ENCODE results near the gene ACTRT3. TPM values are rescaled to one million over a fixed set of nuclear protein-coding genes. Genes with fewer than 3 reads are reported as not detected.

ACTRT3 gene
- total and polyA plus RNA-seq, 4 donors: 1.3 to 2.3 (median 1.5) TPM

DNA sequence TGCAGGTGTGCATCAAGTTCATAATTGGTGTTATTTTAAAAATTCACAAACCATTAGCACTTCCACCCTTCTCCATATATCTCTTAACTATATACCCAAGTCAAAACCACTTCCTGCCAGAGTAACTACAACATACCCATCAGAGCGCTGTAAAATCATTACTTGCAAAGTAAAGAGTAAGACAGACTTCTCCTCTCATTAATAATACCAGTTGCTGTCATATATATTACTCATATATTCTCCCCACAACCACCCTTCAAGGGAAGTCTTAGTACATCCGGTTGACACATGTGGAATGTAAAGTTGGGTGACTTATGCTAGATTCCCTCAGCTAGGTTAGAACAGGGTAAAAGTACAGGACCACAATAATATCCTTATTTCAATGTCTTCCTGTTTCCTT, 10.1 kb downstream of the ACTRT3 start:
- Histone ChIP-seq H3K27me3 (ENCODE audit: control insufficient read depth in 4 of 4, insufficient read depth in 4 of 4, low read length in 3 of 4) (peaks cover 0 to 6% (median 0%) of the 10 kb centered on the region in 4 donors), H3K36me3 (ENCODE audit: control insufficient read depth in 4 of 4, insufficient read depth in 3 of 4, low read depth in 1 of 4, low read length in 3 of 4) (no peaks in the 10 kb centered on the region), H3K9ac (ENCODE audit: low read depth in 1 of 2, low read length in 2 of 2) (no peak overlapping the region), H3K27ac (ENCODE audit: low read depth in 1 of 2, low read length in 2 of 2) (no peak overlapping the region), H3K4me1 (ENCODE audit: control insufficient read depth in 4 of 4, insufficient read depth in 4 of 4, low read length in 3 of 4) (peaks cover 0 to 4% (median under 1%) of the 10 kb centered on the region in 4 donors), H3K9me3 (ENCODE audit: control insufficient read depth in 4 of 4, low read length in 3 of 4) (no peaks in the 10 kb centered on the region), H3K4me3 (ENCODE audit: low read depth in 1 of 3, low read length in 3 of 3) (no peak overlapping the region)
- DNase-seq (ENCODE audit: low spot score): no peak
- 81% methylated on average over 2 of the region's 2 CpGs for WGBS
- TF ChIP-seq, protein P1, sequence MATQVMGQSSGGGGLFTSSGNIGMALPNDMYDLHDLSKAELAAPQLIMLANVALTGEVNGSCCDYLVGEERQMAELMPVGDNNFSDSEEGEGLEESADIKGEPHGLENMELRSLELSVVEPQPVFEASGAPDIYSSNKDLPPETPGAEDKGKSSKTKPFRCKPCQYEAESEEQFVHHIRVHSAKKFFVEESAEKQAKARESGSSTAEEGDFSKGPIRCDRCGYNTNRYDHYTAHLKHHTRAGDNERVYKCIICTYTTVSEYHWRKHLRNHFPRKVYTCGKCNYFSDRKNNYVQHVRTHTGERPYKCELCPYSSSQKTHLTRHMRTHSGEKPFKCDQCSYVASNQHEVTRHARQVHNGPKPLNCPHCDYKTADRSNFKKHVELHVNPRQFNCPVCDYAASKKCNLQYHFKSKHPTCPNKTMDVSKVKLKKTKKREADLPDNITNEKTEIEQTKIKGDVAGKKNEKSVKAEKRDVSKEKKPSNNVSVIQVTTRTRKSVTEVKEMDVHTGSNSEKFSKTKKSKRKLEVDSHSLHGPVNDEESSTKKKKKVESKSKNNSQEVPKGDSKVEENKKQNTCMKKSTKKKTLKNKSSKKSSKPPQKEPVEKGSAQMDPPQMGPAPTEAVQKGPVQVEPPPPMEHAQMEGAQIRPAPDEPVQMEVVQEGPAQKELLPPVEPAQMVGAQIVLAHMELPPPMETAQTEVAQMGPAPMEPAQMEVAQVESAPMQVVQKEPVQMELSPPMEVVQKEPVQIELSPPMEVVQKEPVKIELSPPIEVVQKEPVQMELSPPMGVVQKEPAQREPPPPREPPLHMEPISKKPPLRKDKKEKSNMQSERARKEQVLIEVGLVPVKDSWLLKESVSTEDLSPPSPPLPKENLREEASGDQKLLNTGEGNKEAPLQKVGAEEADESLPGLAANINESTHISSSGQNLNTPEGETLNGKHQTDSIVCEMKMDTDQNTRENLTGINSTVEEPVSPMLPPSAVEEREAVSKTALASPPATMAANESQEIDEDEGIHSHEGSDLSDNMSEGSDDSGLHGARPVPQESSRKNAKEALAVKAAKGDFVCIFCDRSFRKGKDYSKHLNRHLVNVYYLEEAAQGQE (IDR thresholded peaks at IDR 0.05): no peak

DNA sequence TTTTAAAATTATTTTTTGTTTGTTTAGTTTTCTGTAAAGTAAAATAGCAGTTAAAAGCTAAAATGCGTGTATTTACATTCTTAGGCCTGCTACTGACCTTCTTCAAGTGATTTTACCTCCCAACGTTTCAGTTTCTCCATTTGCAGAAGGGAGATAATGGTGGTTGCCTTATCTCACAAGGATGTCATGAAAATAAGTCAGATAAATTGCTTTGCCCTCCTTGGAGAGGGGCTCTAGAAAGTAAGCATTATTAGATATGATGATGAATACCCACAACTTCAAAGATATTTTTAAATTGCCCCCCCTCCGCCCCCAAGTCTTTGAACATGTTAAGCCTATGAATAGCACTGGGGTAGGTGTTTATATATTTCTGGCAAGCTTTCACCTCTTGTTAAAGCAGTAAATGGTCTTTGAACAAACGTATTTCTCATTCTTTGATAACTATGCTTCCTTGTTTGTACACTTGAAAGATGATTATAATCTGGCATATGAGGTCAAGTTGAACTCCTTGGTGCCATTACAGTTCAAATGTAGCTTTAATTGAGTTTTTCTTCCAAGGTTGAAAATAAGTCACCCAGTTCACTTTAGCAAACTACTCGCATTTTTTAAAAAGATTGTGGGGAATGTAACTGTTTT, 10.9 kb downstream of the ACTRT3 start:
- H3K9ac ChIP-seq (ENCODE audit: low read depth in 1 of 2, low read length in 2 of 2): no peak overlapping the region
- no peak overlapping the region for H3K4me3 ChIP-seq (ENCODE audit: low read depth in 1 of 3, low read length in 3 of 3)
- H3K36me3 ChIP-seq (ENCODE audit: control insufficient read depth in 4 of 4, insufficient read depth in 3 of 4, low read depth in 1 of 4, low read length in 3 of 4): no peaks in the 10 kb centered on the region
- H3K4me1 ChIP-seq (ENCODE audit: control insufficient read depth in 4 of 4, insufficient read depth in 4 of 4, low read length in 3 of 4): peaks cover 0 to 4% (median under 1%) of the 10 kb centered on the region in 4 donors
- no peak overlapping the region for H3K27ac ChIP-seq (ENCODE audit: low read depth in 1 of 2, low read length in 2 of 2)
- no peaks in the 10 kb centered on the region for H3K9me3 ChIP-seq (ENCODE audit: control insufficient read depth in 4 of 4, low read length in 3 of 4)
- peaks cover 0 to 6% (median 0%) of the 10 kb centered on the region in 4 donors for H3K27me3 ChIP-seq (ENCODE audit: control insufficient read depth in 4 of 4, insufficient read depth in 4 of 4, low read length in 3 of 4)
- no peak for TF ChIP-seq RXRA (IDR thresholded peaks at IDR 0.05)
- TF ChIP-seq HNF4G (IDR thresholded peaks at IDR 0.05): no peak
- TF ChIP-seq, protein P2, sequence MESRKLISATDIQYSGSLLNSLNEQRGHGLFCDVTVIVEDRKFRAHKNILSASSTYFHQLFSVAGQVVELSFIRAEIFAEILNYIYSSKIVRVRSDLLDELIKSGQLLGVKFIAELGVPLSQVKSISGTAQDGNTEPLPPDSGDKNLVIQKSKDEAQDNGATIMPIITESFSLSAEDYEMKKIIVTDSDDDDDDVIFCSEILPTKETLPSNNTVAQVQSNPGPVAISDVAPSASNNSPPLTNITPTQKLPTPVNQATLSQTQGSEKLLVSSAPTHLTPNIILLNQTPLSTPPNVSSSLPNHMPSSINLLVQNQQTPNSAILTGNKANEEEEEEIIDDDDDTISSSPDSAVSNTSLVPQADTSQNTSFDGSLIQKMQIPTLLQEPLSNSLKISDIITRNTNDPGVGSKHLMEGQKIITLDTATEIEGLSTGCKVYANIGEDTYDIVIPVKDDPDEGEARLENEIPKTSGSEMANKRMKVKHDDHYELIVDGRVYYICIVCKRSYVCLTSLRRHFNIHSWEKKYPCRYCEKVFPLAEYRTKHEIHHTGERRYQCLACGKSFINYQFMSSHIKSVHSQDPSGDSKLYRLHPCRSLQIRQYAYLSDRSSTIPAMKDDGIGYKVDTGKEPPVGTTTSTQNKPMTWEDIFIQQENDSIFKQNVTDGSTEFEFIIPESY (IDR thresholded peaks at IDR 0.05): no peak
- TF ChIP-seq TAF1 (conservative IDR thresholded peaks at IDR 0.05): no peak
- TF ChIP-seq FOXA2 (IDR thresholded peaks at IDR 0.05): no peak
- TF ChIP-seq YY1 (IDR thresholded peaks at IDR 0.05): no peak
- TF ChIP-seq NR2F2 (IDR thresholded peaks at IDR 0.05): no peak
- TF ChIP-seq, protein P3, sequence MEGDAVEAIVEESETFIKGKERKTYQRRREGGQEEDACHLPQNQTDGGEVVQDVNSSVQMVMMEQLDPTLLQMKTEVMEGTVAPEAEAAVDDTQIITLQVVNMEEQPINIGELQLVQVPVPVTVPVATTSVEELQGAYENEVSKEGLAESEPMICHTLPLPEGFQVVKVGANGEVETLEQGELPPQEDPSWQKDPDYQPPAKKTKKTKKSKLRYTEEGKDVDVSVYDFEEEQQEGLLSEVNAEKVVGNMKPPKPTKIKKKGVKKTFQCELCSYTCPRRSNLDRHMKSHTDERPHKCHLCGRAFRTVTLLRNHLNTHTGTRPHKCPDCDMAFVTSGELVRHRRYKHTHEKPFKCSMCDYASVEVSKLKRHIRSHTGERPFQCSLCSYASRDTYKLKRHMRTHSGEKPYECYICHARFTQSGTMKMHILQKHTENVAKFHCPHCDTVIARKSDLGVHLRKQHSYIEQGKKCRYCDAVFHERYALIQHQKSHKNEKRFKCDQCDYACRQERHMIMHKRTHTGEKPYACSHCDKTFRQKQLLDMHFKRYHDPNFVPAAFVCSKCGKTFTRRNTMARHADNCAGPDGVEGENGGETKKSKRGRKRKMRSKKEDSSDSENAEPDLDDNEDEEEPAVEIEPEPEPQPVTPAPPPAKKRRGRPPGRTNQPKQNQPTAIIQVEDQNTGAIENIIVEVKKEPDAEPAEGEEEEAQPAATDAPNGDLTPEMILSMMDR (IDR thresholded peaks at IDR 0.05; ENCODE audit: low read depth, low read length, missing input control): no peak
- TF ChIP-seq MAX (IDR thresholded peaks at IDR 0.05): no peak
- TF ChIP-seq HNF4A (conservative IDR thresholded peaks at IDR 0.05): no peak
- no peak for TF ChIP-seq GABPA (IDR thresholded peaks at IDR 0.05 in 1 of 2, conservative IDR thresholded peaks at IDR 0.05 in 1 of 2)
- no peak for TF ChIP-seq EGR1 (IDR thresholded peaks at IDR 0.05; ENCODE audit: low read depth in 2 of 2)
- no peak for TF ChIP-seq FOXA1 (IDR thresholded peaks at IDR 0.05)
- TF ChIP-seq, protein P1 (IDR thresholded peaks at IDR 0.05): no peak
- TF ChIP-seq SP1 (IDR thresholded peaks at IDR 0.05): no peak
- TF ChIP-seq ATF3 (IDR thresholded peaks at IDR 0.05): no peak
- TF ChIP-seq JUND (IDR thresholded peaks at IDR 0.05): no peak
- TF ChIP-seq RAD21 (IDR thresholded peaks at IDR 0.05): no peak
- 62% methylated on average over 5 of the region's 5 CpGs for WGBS
- DNase-seq (ENCODE audit: low spot score): no peak
